K562 (cell line): Measurements from ENCODE around the gene CFAP141.

Experiments
- BRF1 ChIP-seq: IDR thresholded peaks from 3 replicates; pipeline ENCODE4 v1.6.1; 2011; ENCODE audit warnings: borderline replicate concordance, mild to moderate bottlenecking; ENCODE audit not compliant: insufficient read length; ENCODE audit errors: extremely low read depth
- ELF1 ChIP-seq: fragments of 200-800 bp; sonication (Bioruptor generic); IDR thresholded peaks from 2 replicates; pipeline ENCODE4 v1.6.1; 2016; ENCODE audit warnings: missing genetic modification characterization, missing compliant biosample characterization
- MAFK ChIP-seq: IDR thresholded peaks from 2 replicates; pipeline ENCODE4 v1.6.1; 2011; ENCODE audit warnings: low read length, improper control_type of control experiment
- MAZ ChIP-seq, 2 experiments: fragments of 450-650 bp in 1 of 2; sonication (generic) in 1 of 2; formaldehyde crosslinking; IDR thresholded peaks in 1 of 2; conservative IDR thresholded peaks in 1 of 2; 2 replicates each; pipeline versions ENCODE4 v1.4.0 to v1.5.0; 2020; ENCODE audit warnings: mild to moderate bottlenecking in 1 of 2, missing genetic modification reagents in 1 of 2
- TAF1 ChIP-seq: IDR thresholded peaks from 2 replicates; pipeline ENCODE4 v1.6.1; 2011; ENCODE audit warnings: mild to moderate bottlenecking, low read length, moderate library complexity; ENCODE audit not compliant: insufficient read depth, control insufficient read depth, severe bottlenecking; ENCODE audit errors: extremely low read depth
- TEAD2 ChIP-seq: fragments of 450-650 bp; IDR thresholded peaks from 2 replicates; pipeline ENCODE4 v1.6.1; 2016; ENCODE audit warnings: missing genetic modification characterization, control low read depth, missing compliant biosample characterization

DNA sequence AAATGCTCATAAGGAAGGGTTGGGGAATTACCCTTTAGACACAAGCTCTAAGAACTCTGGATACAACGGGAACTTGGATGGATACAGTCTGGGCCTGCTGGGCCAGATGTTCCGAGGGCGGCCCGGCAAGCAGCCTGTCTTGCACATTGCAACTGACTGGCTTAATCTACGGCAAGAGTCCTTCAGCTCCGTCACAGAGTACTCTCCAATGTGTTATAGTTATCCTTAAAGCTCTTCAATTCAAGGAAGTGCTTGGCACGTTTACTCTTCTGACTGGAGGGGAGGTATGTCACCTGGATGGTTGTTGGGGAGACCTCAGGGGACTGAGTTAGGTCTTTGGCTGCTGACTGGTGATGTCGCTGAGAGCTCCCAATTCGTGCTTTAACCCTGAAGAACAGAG, 1.1 kb upstream of the CFAP141 start:
- TF ChIP-seq TEAD2 (tag) (no peak), BRF1 (no peak), MAZ (CRISPR knock-in tag; conservative IDR thresholded peaks at IDR 0.05 in 1 of 2, IDR thresholded peaks at IDR 0.05 in 1 of 2) (no peak), TAF1 (no peak), MAFK (no peak), ELF1 (tag) (no peak)
